ENCODE results near the gene NCDN.

Gene NCDN

GRCh38 chr1:35511305-35511704, 46.3 kb upstream of the NCDN start:
- H3K9me3 ChIP-seq (ENCODE audit: control insufficient read depth, low read length), result peaks cover 3% of the 10 kb centered on the region
- H2BK120ac ChIP-seq (ENCODE audit: low read depth, low read length), result no peak overlapping the region

GRCh38 chr1:35518183-35518582, 39.4 kb upstream of the NCDN start:
- no peak overlapping the region for H3K9ac ChIP-seq (ENCODE audit: low read length)
- 100% methylated on average over 2 of the region's 3 CpGs for WGBS
- no peak overlapping the region for H3K4me3 ChIP-seq (ENCODE audit: insufficient read depth in 1 of 2, low read depth in 1 of 2, low read length in 2 of 2)
- no peaks in the 10 kb centered on the region for H3K36me3 ChIP-seq (ENCODE audit: control insufficient read depth in 1 of 2, insufficient read depth in 2 of 2, low read depth in 1 of 2, low read length in 2 of 2)
- peaks cover 8% of the 10 kb centered on the region for H3K9me3 ChIP-seq (ENCODE audit: control insufficient read depth, low read length)
- H4K8ac ChIP-seq (ENCODE audit: low read length), result no peak overlapping the region
- no peak overlapping the region for H2AK5ac ChIP-seq (ENCODE audit: low read length, severe bottlenecking)
- no peak overlapping the region for H3K4ac ChIP-seq (ENCODE audit: low read depth in 1 of 2, low read length in 2 of 2)
- H3K79me1 ChIP-seq (replicated peaks; ENCODE audit: low read length, poor library complexity, severe bottlenecking), result peaks cover 14% of the 10 kb centered on the region
- H3K27me3 ChIP-seq (ENCODE audit: control insufficient read depth in 1 of 2, insufficient read depth in 1 of 2, low read length in 2 of 2), result no peaks in the 10 kb centered on the region
- H3K23ac ChIP-seq (ENCODE audit: low read length in 2 of 2), result no peak overlapping the region
- H3K4me2 ChIP-seq (ENCODE audit: low read length, poor library complexity, severe bottlenecking), result no peak overlapping the region
- H3K14ac ChIP-seq (ENCODE audit: low read length in 2 of 2), result no peak overlapping the region
- H3K4me1 ChIP-seq (ENCODE audit: control insufficient read depth, insufficient read depth, low read depth, low read length), result no peaks in the 10 kb centered on the region
- H2AFZ ChIP-seq (ENCODE audit: low read depth, low read length), result no peak overlapping the region
- H4K91ac ChIP-seq (ENCODE audit: low read length), result no peak overlapping the region
- DNase-seq, result no peak
- H2BK12ac ChIP-seq (ENCODE audit: low read length in 2 of 2), result no peak overlapping the region
- no peak overlapping the region for H2BK15ac ChIP-seq (ENCODE audit: low read depth, poor library complexity, severe bottlenecking)
- no peak overlapping the region for H2BK5ac ChIP-seq (ENCODE audit: low read depth, low read length, poor library complexity, severe bottlenecking)
- no peak overlapping the region for H3K27ac ChIP-seq (ENCODE audit: low read length, poor library complexity, severe bottlenecking)
- H3K18ac ChIP-seq (ENCODE audit: low read depth in 1 of 2, low read length in 2 of 2), result no peak overlapping the region
- no peak overlapping the region for H2BK120ac ChIP-seq (ENCODE audit: low read depth, low read length)

More at GRCh38 chr1:35511305-35511704, 46.3 kb upstream of the NCDN start:
- no peak overlapping the region for H2BK5ac ChIP-seq (ENCODE audit: low read depth, low read length, poor library complexity, severe bottlenecking)
- H3K36me3 ChIP-seq (ENCODE audit: control insufficient read depth in 1 of 2, insufficient read depth in 2 of 2, low read depth in 1 of 2, low read length in 2 of 2), result peaks cover 0 to 4% of the 10 kb centered on the region in 2 experiments
- no peak overlapping the region for H4K8ac ChIP-seq (ENCODE audit: low read length)
- no peak overlapping the region for H3K4me3 ChIP-seq (ENCODE audit: insufficient read depth in 1 of 2, low read depth in 1 of 2, low read length in 2 of 2)
- H2AFZ ChIP-seq (ENCODE audit: low read depth, low read length), result no peak overlapping the region
- no peak for DNase-seq
- no peak overlapping the region for H3K4me2 ChIP-seq (ENCODE audit: low read length, poor library complexity, severe bottlenecking)
- no peak overlapping the region for H2AK5ac ChIP-seq (ENCODE audit: low read length, severe bottlenecking)
- H3K27ac ChIP-seq (ENCODE audit: low read length, poor library complexity, severe bottlenecking), result no peak overlapping the region
- no peak overlapping the region for H2BK15ac ChIP-seq (ENCODE audit: low read depth, poor library complexity, severe bottlenecking)
- WGBS, result 100% methylated on average over 1 of the region's 2 CpGs
- H3K9ac ChIP-seq (ENCODE audit: low read length), result no peak overlapping the region
- no peak overlapping the region for H3K4ac ChIP-seq (ENCODE audit: low read depth in 1 of 2, low read length in 2 of 2)
- H3K14ac ChIP-seq (ENCODE audit: low read length in 2 of 2), result no peak overlapping the region
- H3K79me1 ChIP-seq (replicated peaks; ENCODE audit: low read length, poor library complexity, severe bottlenecking), result peaks cover 35% of the 10 kb centered on the region
- no peaks in the 10 kb centered on the region for H3K27me3 ChIP-seq (ENCODE audit: control insufficient read depth in 1 of 2, insufficient read depth in 1 of 2, low read length in 2 of 2)
- H3K4me1 ChIP-seq (ENCODE audit: control insufficient read depth, insufficient read depth, low read depth, low read length), result peaks cover 5% of the 10 kb centered on the region
- no peak overlapping the region for H3K23ac ChIP-seq (ENCODE audit: low read length in 2 of 2)
- H2BK12ac ChIP-seq (ENCODE audit: low read length in 2 of 2), result no peak overlapping the region
- H4K91ac ChIP-seq (ENCODE audit: low read length), result no peak overlapping the region
- no peak overlapping the region for H3K18ac ChIP-seq (ENCODE audit: low read depth in 1 of 2, low read length in 2 of 2)

DNA sequence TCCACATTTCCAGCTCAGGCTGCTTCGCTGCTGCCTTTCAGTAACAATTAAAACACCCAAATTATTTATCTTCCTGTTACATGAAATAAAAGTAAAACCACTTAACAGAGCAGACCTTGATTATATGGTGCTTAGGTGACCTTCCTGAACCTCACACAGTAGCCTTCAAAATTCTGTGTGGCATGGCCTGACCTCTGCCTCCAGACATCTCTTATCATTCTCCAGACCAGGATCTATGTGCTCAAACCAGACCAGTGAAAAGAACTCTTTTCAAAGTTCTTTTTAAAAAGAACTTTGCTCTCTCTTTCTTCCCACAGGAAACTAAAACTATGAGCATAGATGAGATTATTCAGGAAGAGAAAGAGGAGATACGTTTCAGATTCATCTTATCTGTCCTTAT, 38.2 kb upstream of the NCDN start:
- H3K23ac ChIP-seq (ENCODE audit: low read length in 2 of 2), result no peak overlapping the region
- DNase-seq, result no peak
- H3K9me3 ChIP-seq (ENCODE audit: control insufficient read depth, low read length), result peaks cover 8% of the 10 kb centered on the region

DNA sequence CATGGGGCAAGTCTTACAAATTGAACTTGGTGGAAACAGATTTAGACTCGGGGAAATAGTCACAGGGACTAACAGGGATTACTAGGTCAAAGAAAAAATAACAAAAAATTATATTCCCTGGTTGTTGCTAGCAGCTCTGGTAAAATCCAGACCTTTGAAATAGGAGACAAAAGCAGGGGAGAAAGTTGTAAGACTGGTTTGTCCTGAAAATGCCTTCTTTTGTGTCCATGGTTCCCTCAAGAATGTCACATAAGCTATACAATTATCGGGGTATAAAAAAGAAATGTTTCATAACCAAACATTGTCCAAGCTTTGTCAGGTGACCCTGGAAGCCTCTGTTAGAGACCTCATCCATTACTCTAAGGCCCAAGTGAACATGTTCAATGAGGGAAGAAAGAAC, 33.5 kb upstream of the NCDN start:
- Histone ChIP-seq H2AFZ (ENCODE audit: low read depth, low read length) (no peak overlapping the region), H3K14ac (ENCODE audit: low read length in 2 of 2) (no peak overlapping the region), H3K4me1 (ENCODE audit: control insufficient read depth, insufficient read depth, low read depth, low read length) (no peaks in the 10 kb centered on the region), H4K91ac (ENCODE audit: low read length) (no peak overlapping the region), H2AK5ac (ENCODE audit: low read length, severe bottlenecking) (no peak overlapping the region), H2BK120ac (ENCODE audit: low read depth, low read length) (no peak overlapping the region), H2BK5ac (ENCODE audit: low read depth, low read length, poor library complexity, severe bottlenecking) (no peak overlapping the region), H3K27ac (ENCODE audit: low read length, poor library complexity, severe bottlenecking) (no peak overlapping the region), H3K23ac (ENCODE audit: low read length in 2 of 2) (no peak overlapping the region), H2BK12ac (ENCODE audit: low read length in 2 of 2) (no peak overlapping the region), H3K4ac (ENCODE audit: low read depth in 1 of 2, low read length in 2 of 2) (no peak overlapping the region), H3K36me3 (ENCODE audit: control insufficient read depth in 1 of 2, insufficient read depth in 2 of 2, low read depth in 1 of 2, low read length in 2 of 2) (peaks cover 0 to 3% of the 10 kb centered on the region in 2 experiments), H3K18ac (ENCODE audit: low read depth in 1 of 2, low read length in 2 of 2) (no peak overlapping the region), H3K4me3 (ENCODE audit: insufficient read depth in 1 of 2, low read depth in 1 of 2, low read length in 2 of 2) (no peak overlapping the region), H4K8ac (ENCODE audit: low read length) (no peak overlapping the region), H3K4me2 (ENCODE audit: low read length, poor library complexity, severe bottlenecking) (no peak overlapping the region), H3K9ac (ENCODE audit: low read length) (no peak overlapping the region), H3K9me3 (ENCODE audit: control insufficient read depth, low read length) (peaks cover 9% of the 10 kb centered on the region), H2BK15ac (ENCODE audit: low read depth, poor library complexity, severe bottlenecking) (no peak overlapping the region), H3K79me1 (replicated peaks; ENCODE audit: low read length, poor library complexity, severe bottlenecking) (peaks cover 9% of the 10 kb centered on the region), H3K27me3 (ENCODE audit: control insufficient read depth in 1 of 2, insufficient read depth in 1 of 2, low read length in 2 of 2) (no peaks in the 10 kb centered on the region)
- WGBS, result 67% methylated on average over 1 of the region's 2 CpGs
- no peak for DNase-seq

More for the DNA sequence above, 38.2 kb upstream of the NCDN start:
- Histone ChIP-seq H2AK5ac (ENCODE audit: low read length, severe bottlenecking) (no peak overlapping the region), H3K4ac (ENCODE audit: low read depth in 1 of 2, low read length in 2 of 2) (no peak overlapping the region), H2AFZ (ENCODE audit: low read depth, low read length) (no peak overlapping the region), H2BK12ac (ENCODE audit: low read length in 2 of 2) (no peak overlapping the region), H4K8ac (ENCODE audit: low read length) (no peak overlapping the region), H3K9ac (ENCODE audit: low read length) (no peak overlapping the region), H3K27ac (ENCODE audit: low read length, poor library complexity, severe bottlenecking) (no peak overlapping the region), H3K4me2 (ENCODE audit: low read length, poor library complexity, severe bottlenecking) (no peak overlapping the region), H2BK15ac (ENCODE audit: low read depth, poor library complexity, severe bottlenecking) (no peak overlapping the region), H3K4me1 (ENCODE audit: control insufficient read depth, insufficient read depth, low read depth, low read length) (no peaks in the 10 kb centered on the region), H3K14ac (ENCODE audit: low read length in 2 of 2) (no peak overlapping the region), H3K79me1 (replicated peaks; ENCODE audit: low read length, poor library complexity, severe bottlenecking) (peaks cover 11% of the 10 kb centered on the region), H3K18ac (ENCODE audit: low read depth in 1 of 2, low read length in 2 of 2) (no peak overlapping the region), H3K4me3 (ENCODE audit: insufficient read depth in 1 of 2, low read depth in 1 of 2, low read length in 2 of 2) (no peak overlapping the region), H2BK5ac (ENCODE audit: low read depth, low read length, poor library complexity, severe bottlenecking) (no peak overlapping the region), H3K27me3 (ENCODE audit: control insufficient read depth in 1 of 2, insufficient read depth in 1 of 2, low read length in 2 of 2) (no peaks in the 10 kb centered on the region), H3K36me3 (ENCODE audit: control insufficient read depth in 1 of 2, insufficient read depth in 2 of 2, low read depth in 1 of 2, low read length in 2 of 2) (no peaks in the 10 kb centered on the region), H4K91ac (ENCODE audit: low read length) (no peak overlapping the region), H2BK120ac (ENCODE audit: low read depth, low read length) (no peak overlapping the region)
- 100% methylated on average over 1 of the region's 2 CpGs for WGBS

Measured in mesenchymal stem cell (in vitro differentiated cells and primary cell).